ENCODE measurements around the gene NEU1.
A peak's percentile ranks its signal among the peaks of the same experiment; 100 is the strongest.
"Not testable (repeated sequence)": the region's sequence is repeated elsewhere in the genome, so short reads cannot be mapped to it uniquely, and the experiment has no call there.

The NEU1 gene

GRCh38 chr6:31817929-31818511 is 44.6 kb downstream of the NEU1 start:
- not testable (repeated sequence) for DNase-seq (ENCODE audit: low read depth in 2 of 2)

DNA sequence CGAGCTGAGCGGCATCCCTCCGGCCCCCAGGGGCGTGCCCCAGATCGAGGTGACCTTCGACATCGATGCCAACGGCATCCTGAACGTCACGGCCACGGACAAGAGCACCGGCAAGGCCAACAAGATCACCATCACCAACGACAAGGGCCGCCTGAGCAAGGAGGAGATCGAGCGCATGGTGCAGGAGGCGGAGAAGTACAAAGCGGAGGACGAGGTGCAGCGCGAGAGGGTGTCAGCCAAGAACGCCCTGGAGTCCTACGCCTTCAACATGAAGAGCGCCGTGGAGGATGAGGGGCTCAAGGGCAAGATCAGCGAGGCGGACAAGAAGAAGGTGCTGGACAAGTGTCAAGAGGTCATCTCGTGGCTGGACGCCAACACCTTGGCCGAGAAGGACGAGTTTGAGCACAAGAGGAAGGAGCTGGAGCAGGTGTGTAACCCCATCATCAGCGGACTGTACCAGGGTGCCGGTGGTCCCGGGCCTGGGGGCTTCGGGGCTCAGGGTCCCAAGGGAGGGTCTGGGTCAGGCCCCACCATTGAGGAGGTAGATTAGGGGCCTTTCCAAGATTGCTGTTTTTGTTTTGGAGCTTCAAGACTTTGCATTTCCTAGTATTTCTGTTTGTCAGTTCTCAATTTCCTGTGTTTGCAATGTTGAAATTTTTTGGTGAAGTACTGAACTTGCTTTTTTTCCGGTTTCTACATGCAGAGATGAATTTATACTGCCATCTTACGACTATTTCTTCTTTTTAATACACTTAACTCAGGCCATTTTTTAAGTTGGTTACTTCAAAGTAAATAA is 45.3 kb downstream of the NEU1 start:
- DNase-seq (ENCODE audit: low read depth in 2 of 2), result not testable (repeated sequence)

DNA sequence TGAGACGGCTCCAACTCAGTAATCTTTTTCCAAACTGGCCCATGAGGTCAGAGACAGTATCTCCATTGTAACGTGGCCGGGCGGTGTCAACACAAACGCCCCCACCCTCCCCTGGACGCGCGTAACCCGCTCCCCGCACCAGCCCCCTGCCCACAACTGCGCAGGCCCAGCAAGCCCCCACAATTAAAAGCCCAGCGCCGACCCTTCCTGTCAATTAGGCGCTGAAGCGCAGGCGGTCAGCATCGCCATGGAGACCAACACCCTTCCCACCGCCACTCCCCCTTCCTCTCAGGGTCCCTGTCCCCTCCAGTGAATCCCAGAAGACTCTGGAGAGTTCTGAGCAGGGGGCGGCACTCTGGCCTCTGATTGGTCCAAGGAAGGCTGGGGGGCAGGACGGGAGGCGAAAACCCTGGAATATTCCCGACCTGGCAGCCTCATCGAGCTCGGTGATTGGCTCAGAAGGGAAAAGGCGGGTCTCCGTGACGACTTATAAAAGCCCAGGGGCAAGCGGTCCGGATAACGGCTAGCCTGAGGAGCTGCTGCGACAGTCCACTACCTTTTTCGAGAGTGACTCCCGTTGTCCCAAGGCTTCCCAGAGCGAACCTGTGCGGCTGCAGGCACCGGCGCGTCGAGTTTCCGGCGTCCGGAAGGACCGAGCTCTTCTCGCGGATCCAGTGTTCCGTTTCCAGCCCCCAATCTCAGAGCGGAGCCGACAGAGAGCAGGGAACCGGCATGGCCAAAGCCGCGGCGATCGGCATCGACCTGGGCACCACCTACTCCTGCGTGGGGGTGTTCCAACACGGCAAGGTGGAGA is 47.4 kb downstream of the NEU1 start, which contains the start of the genes HSPA1A and HSPA1L:
Gene HSPA1A, plus strand, starts transcription at position 519 of the 814 bp plus-strand sequence. Its CDS starts 214 bp downstream, at position 733.
Gene HSPA1L, minus strand, starts transcription at position 259 of the 814 bp plus-strand sequence. CDS start 3,311 bp downstream, outside the sequence.
- DNase-seq (ENCODE audit: low read depth in 2 of 2), result peak; percentile 44 to 50

- peak; percentile 49 to 68 for DNase-seq (ENCODE audit: low read depth in 2 of 2)
Measured at GRCh38 chr6:31814677-31815024, 48.0 kb downstream of the NEU1 start.

DNA sequence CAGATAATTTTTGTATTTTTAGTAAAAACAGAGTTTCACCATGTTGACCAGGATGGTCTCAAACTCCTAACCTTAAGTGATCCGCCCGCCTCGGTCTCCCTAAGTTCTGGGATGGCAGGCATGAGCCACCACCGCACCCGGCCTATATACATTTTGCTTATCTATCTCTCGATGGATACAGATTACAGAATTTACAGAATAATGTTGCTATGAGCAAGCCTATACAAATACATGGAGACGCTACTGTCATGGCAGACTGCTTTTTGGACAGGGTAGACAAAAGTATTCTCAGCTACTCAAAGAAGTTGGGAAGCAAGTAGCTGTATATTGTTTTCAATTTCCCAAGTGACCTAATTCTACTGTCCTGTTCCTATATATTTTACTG is 49.2 kb downstream of the NEU1 start:
- no peak for DNase-seq (ENCODE audit: low read depth in 2 of 2)

DNA sequence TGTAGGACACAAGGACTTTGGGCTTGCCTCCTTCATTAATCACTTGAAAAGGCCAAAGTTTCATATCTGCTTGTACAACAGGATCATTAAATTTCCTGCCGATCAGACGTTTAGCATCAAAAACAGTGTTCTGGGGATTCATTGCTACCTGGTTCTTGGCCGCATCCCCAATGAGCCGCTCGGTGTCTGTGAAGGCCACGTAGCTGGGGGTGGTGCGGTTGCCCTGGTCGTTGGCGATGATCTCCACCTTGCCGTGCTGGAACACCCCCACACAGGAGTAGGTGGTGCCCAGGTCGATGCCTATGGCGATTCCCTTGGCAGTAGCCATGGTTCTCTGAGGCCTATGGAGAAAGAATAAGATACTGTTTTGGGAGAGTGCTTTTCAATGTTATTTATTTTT is 51.0 kb downstream of the NEU1 start:
- DNase-seq (ENCODE audit: low read depth in 2 of 2), result no peak

DNA sequence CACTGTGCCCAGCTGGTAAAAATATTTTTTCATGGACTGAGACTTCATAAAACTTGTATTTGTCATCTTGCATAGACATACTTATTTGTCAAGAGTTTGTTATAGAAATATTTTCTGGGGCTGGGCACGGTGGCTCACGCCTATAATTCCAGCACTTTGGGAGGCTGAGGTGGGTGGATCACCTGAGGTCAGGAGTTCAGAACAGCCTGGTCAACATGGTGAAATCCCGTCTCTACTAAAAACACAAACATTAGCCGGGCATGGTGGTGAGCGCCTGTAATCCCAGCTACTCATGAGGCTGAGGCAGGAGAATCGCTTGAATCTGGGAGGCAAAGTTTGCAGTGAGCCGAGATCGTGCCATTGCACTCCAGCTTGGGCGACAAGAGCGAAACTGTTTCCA is 54.0 kb downstream of the NEU1 start:
- not testable (repeated sequence) for DNase-seq (ENCODE audit: low read depth in 2 of 2)

All from stimulated activated CD4-positive, alpha-beta T cell treated with anti-CD3 and anti-CD28 coated beads, Interleukin-4, amount 100 ng/mL, for 48 hours (primary cell).